Measurements from ENCODE around the gene DENR. TPM values are rescaled to one million over a fixed set of nuclear protein-coding genes. Genes with fewer than 3 reads are reported as not detected.
A peak's percentile ranks its signal among the peaks of the same experiment; 100 is the strongest.

DENR gene
- total RNA-seq, 1 donor from 2014 or later = 53.3 TPM

GRCh38 chr12:122819209-122819785 lies 66.7 kb downstream of the DENR start:
- H3K27ac Mint-ChIP-seq = peak overlapping the region; percentile 95
- no peaks in the 10 kb centered on the region for H3K36me3 Mint-ChIP-seq (ENCODE audit: low read depth)
- no peaks in the 10 kb centered on the region for H3K9me3 Mint-ChIP-seq
- H3K27me3 Mint-ChIP-seq = no peaks in the 10 kb centered on the region
- intact Hi-C loops (cut with micrococcal nuclease) = no loop called here
- DNase-seq = no peak
- no peak overlapping the region for H3K4me3 Mint-ChIP-seq
- ChIA-PET CTCF (interaction anchor here (1.4 kb wide), 1 partner anchor 15 kb away, joined by 4 read pairs; no protein-coding TSS in a partner anchor), POLR2A (interaction anchor here (1.3 to 1.7 kb wide), 2 partner anchors 17 kb away, joined by 3 to 7 read pairs; no protein-coding TSS in a partner anchor)
- peaks cover 68% of the 10 kb centered on the region for H3K4me1 Mint-ChIP-seq
- TF ChIP-seq, protein P1, sequence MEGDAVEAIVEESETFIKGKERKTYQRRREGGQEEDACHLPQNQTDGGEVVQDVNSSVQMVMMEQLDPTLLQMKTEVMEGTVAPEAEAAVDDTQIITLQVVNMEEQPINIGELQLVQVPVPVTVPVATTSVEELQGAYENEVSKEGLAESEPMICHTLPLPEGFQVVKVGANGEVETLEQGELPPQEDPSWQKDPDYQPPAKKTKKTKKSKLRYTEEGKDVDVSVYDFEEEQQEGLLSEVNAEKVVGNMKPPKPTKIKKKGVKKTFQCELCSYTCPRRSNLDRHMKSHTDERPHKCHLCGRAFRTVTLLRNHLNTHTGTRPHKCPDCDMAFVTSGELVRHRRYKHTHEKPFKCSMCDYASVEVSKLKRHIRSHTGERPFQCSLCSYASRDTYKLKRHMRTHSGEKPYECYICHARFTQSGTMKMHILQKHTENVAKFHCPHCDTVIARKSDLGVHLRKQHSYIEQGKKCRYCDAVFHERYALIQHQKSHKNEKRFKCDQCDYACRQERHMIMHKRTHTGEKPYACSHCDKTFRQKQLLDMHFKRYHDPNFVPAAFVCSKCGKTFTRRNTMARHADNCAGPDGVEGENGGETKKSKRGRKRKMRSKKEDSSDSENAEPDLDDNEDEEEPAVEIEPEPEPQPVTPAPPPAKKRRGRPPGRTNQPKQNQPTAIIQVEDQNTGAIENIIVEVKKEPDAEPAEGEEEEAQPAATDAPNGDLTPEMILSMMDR (IDR thresholded peaks at IDR 0.05) = no peak
- no peak for ATAC-seq (ENCODE audit: low read depth)

- DNase-seq (no peak), ATAC-seq (ENCODE audit: low read depth) (no peak)
- peak overlapping the region; percentile 60 for H3K4me3 Mint-ChIP-seq
- CTCF ChIA-PET = interaction anchor here (1.4 kb wide), 1 partner anchor 14 kb away, joined by 4 read pairs; no protein-coding TSS in a partner anchor
- TF ChIP-seq, protein P1 (IDR thresholded peaks at IDR 0.05) = no peak
- H3K36me3 Mint-ChIP-seq (ENCODE audit: low read depth) = no peaks in the 10 kb centered on the region
- H3K27ac Mint-ChIP-seq = peak overlapping the region; percentile 95
- POLR2A ChIA-PET = interaction anchor here (0.6 to 3.2 kb wide), 6 partner anchors 12 to 52 kb away, joined by 4 to 7 read pairs (median 5); no protein-coding TSS in a partner anchor
- no peaks in the 10 kb centered on the region for H3K27me3 Mint-ChIP-seq
- no peaks in the 10 kb centered on the region for H3K9me3 Mint-ChIP-seq
- peaks cover 63% of the 10 kb centered on the region for H3K4me1 Mint-ChIP-seq
- intact Hi-C loops (cut with micrococcal nuclease) = loop anchor here (1.0 to 5.0 kb wide), 3 partner anchors 16 to 318 kb away; partner anchors contain the start of gene ZCCHC8
Measured at GRCh38 chr12:122820138-122820537, 67.5 kb downstream of the DENR start.

Other genes with a start within 250 kb of the DENR start
- gene RSRC2, start 225.9 kb upstream of the DENR start, total RNA-seq = 106 and 126 TPM in 2 replicates
- gene KNTC1, start 225.6 kb upstream of the DENR start, total RNA-seq = 45.5 and 64.0 TPM in 2 replicates
- gene HCAR2, start 49.5 kb upstream of the DENR start, total RNA-seq = not detected in 2 replicates
- not detected in 2 replicates for gene HCAR3, start 36.0 kb upstream of the DENR start, total RNA-seq
- not detected in 2 replicates for gene HCAR1, start 22.0 kb upstream of the DENR start, total RNA-seq
- gene CCDC62, start 21.7 kb downstream of the DENR start, total RNA-seq = 1.6 and 1.7 TPM in 2 replicates
- gene HIP1R, start 82.6 kb downstream of the DENR start, total RNA-seq = 132 and 154 TPM in 2 replicates
- 51.4 and 54.1 TPM in 2 replicates for gene VPS37B, start 143.3 kb downstream of the DENR start, total RNA-seq
- gene ABCB9, start 213.6 kb downstream of the DENR start, total RNA-seq = 2.0 and 4.6 TPM in 2 replicates
- 21.7 and 22.8 TPM in 2 replicates for gene OGFOD2, start 222.4 kb downstream of the DENR start, total RNA-seq
- gene ARL6IP4, start 227.9 kb downstream of the DENR start, total RNA-seq = 163 and 178 TPM in 2 replicates

Measured in activated B cell treated with CpG ODN at 0.5 μM for 24 hours (primary cell).